Activated CD8-positive, alpha-beta memory T cell treated with anti-CD3 and anti-CD28 coated beads, Interleukin-2, amount 50 U/mL, for 1 hour (primary cell): ENCODE measurements around the gene C10orf71.

ENCODE experiments used
- DNase-seq: peaks from one replicate; pipeline ENCODE4 v3.0.0-alpha.2; 2020; ENCODE audit errors: extremely low read depth

The C10orf71 gene

GRCh38 chr10:49274886-49275285 lies 24.1 kb upstream of the C10orf71 start:
- DNase-seq, result no peak

GRCh38 chr10:49275896-49276295 lies 23.1 kb upstream of the C10orf71 start:
- no peak for DNase-seq

- no peak for DNase-seq
These were observed 22.4 kb upstream of the C10orf71 start for GRCh38 chr10:49276596-49276995.

- no peak for DNase-seq
These were observed 21.0 kb upstream of the C10orf71 start for GRCh38 chr10:49277973-49278372.

- DNase-seq, result no peak
These were observed 20.4 kb upstream of the C10orf71 start for GRCh38 chr10:49278497-49278981.

GRCh38 chr10:49279015-49279880 lies 19.7 kb upstream of the C10orf71 start:
- DNase-seq, result no peak

- DNase-seq, result no peak
These were observed 19.0 kb upstream of the C10orf71 start for GRCh38 chr10:49280001-49280408.

- DNase-seq, result no peak
These were observed 17.5 kb upstream of the C10orf71 start for GRCh38 chr10:49281461-49281860.

- DNase-seq, result no peak
These were observed 16.7 kb upstream of the C10orf71 start for GRCh38 chr10:49282306-49282705.

- DNase-seq, result no peak
These were observed 16.1 kb upstream of the C10orf71 start for GRCh38 chr10:49282879-49283341.

- DNase-seq, result no peak
These were observed 15.5 kb upstream of the C10orf71 start for GRCh38 chr10:49283491-49283890.

- no peak for DNase-seq
These were observed 14.6 kb upstream of the C10orf71 start for GRCh38 chr10:49284356-49284755.

GRCh38 chr10:49285232-49285631 lies 13.7 kb upstream of the C10orf71 start:
- DNase-seq, result no peak

- DNase-seq, result no peak
These were observed 12.3 kb upstream of the C10orf71 start for GRCh38 chr10:49286686-49287085.

- no peak for DNase-seq
These were observed 11.2 kb upstream of the C10orf71 start for GRCh38 chr10:49287689-49288340.

GRCh38 chr10:49288341-49289065 lies 10.5 kb upstream of the C10orf71 start:
- DNase-seq, result no peak

- DNase-seq, result no peak
These were observed 9.5 kb upstream of the C10orf71 start for GRCh38 chr10:49289480-49289879.

- no peak for DNase-seq
These were observed 8.8 kb upstream of the C10orf71 start for GRCh38 chr10:49290131-49290530.

GRCh38 chr10:49290607-49291006 lies 8.4 kb upstream of the C10orf71 start:
- DNase-seq, result no peak

- no peak for DNase-seq
These were observed 6.3 kb upstream of the C10orf71 start for GRCh38 chr10:49292565-49293207.

- no peak for DNase-seq
These were observed 5.8 kb upstream of the C10orf71 start for GRCh38 chr10:49293208-49293603.

- DNase-seq, result no peak
These were observed 4.2 kb upstream of the C10orf71 start for GRCh38 chr10:49294731-49295130.
